Transverse colon (tissue), 3 donors: ENCODE measurements around the gene GON7.

Experiments used
- EP300 ChIP-seq: sonication (generic); formaldehyde crosslinking; IDR thresholded peaks from one replicate; pipeline ENCODE4 v1.6.1; 2017; ENCODE audit warnings: antibody characterized with exemption, low read depth
- TF ChIP-seq, protein P1 (sequence below), 5 experiments: fragments of 200-600 bp in 3 of 5; fragments of 450-650 bp in 2 of 5; sonication (generic) in 3 of 5; IDR thresholded peaks; 1 replicate in 2 of 5; 2 replicates in 3 of 5; pipeline ENCODE4 v1.5.1; 2016 to 2017; ENCODE audit warnings: antibody characterized with exemption in 5 of 5, inconsistent platforms in 3 of 5, mild to moderate bottlenecking in 2 of 5, moderate library complexity in 1 of 5

DNA sequence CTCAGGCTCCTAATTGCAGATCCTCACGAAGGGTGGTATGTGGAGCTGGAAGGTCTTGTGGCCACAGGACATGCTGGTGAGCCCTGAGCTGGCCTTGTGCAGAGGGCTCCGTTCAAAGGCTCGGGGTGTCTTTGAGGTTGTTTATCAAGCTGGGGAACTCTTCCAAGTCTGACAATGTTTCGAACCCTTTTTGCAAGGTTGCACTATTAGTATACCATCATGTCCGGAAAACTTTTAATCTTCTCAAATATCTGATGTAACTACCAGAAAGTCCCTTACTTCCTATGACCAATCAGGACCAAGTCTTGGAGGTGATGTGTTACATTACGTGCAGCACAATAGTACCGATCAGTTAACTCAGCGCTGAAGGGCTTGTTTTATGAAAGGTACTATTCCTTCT is 21.7 kb upstream of the GON7 start:
- TF ChIP-seq, protein P1, sequence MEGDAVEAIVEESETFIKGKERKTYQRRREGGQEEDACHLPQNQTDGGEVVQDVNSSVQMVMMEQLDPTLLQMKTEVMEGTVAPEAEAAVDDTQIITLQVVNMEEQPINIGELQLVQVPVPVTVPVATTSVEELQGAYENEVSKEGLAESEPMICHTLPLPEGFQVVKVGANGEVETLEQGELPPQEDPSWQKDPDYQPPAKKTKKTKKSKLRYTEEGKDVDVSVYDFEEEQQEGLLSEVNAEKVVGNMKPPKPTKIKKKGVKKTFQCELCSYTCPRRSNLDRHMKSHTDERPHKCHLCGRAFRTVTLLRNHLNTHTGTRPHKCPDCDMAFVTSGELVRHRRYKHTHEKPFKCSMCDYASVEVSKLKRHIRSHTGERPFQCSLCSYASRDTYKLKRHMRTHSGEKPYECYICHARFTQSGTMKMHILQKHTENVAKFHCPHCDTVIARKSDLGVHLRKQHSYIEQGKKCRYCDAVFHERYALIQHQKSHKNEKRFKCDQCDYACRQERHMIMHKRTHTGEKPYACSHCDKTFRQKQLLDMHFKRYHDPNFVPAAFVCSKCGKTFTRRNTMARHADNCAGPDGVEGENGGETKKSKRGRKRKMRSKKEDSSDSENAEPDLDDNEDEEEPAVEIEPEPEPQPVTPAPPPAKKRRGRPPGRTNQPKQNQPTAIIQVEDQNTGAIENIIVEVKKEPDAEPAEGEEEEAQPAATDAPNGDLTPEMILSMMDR (IDR thresholded peaks at IDR 0.05) = no peak
- no peak for TF ChIP-seq EP300
